HG03175 (cell line): ENCODE results near the gene C19orf18.
"Not testable (repeated sequence)": the region's sequence is repeated elsewhere in the genome, so short reads cannot be mapped to it uniquely, and the experiment has no call there.

Experiments used
- ATAC-seq: cut with Tn5 transposase; IDR thresholded peaks from one replicate; pipeline ENCODE4 v1.9.1; 2021; ENCODE audit warnings: mild to moderate bottlenecking, moderate library complexity; ENCODE audit not compliant: unreplicated experiment

Gene C19orf18

DNA sequence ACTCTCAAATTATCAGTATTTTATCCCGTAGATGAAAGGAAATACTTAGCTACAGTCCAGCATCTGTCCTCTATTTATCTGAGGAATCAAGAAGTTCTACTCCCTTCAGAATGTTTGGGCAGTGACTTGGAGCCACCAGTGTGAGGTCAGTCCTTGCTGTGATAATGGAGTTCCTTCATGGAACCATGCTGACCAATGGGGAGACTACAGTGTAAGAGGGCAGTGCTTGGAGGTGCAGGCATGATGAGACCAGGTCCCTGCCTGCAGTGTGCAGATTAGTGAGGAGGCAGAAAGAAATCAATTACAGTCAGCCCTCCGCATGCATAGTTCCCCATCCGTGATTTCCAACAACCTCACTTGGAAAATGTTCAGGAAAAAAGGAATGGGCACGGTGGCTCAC lies at the start of gene C19orf18:
Gene C19orf18 (minus strand): TSS at position 101 of the 400 bp plus-strand sequence. CDS start 102 bp downstream, outside the sequence.
- no peak for ATAC-seq

GRCh38 chr19:58022283-58022660 lies 47.9 kb upstream of the C19orf18 start:
- ATAC-seq, result no peak

DNA sequence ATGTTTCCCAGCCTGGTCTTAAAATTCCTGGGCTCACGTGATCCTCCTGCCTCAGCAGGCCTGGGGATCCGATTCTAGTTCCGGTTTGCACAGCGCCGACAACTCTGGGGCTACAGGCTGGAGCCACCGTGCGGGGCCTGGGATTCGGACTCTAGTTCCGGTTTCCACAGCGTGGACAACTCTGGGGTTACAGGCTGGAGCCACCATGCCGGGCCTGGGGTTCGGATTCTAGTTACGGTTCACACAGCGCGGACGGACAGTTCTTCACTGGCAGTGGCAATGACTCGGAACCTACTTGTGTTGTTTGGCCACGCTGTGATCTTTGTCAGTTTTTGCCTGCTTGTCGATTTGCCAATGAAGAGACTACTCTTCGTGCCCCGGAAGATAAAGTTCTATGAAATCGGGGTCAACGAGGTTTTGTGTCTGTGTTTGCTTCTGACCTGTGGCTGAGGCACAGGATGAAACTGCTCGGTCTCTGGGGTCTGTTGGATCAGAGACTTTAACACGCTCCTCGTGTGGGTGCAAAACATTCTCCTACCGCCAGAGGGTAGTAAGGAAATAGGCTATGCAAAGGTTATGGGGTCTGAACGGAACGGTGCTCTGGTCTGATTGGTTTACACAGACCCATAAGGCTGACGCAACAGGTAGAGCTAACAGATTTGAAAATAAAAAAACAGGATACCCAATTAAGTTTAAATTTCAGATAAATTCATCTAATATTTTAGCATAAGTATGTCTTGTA lies 47.4 kb upstream of the C19orf18 start:
- no peak for ATAC-seq

GRCh38 chr19:58020129-58020528 lies 45.8 kb upstream of the C19orf18 start:
- ATAC-seq, result no peak

DNA sequence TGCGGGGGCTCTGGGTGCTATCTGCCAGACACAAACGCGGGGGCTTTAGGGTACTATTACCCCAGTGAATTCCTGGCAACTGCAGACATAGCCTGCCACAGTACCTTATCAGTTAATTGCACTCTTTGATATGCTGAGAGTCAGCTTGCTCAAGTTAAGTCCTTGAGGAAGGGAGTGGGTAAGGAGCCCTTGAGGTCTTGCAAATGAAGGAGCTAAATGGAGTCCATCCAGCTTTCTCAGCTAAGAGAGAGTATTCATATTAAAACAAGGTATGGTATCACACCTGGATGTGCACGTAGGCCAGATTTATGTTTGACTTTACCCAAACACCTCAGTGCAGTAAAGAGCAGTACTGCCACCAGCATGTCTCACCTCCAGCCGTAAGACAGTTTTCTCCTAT lies 39.8 kb upstream of the C19orf18 start:
- ATAC-seq, result no peak

DNA sequence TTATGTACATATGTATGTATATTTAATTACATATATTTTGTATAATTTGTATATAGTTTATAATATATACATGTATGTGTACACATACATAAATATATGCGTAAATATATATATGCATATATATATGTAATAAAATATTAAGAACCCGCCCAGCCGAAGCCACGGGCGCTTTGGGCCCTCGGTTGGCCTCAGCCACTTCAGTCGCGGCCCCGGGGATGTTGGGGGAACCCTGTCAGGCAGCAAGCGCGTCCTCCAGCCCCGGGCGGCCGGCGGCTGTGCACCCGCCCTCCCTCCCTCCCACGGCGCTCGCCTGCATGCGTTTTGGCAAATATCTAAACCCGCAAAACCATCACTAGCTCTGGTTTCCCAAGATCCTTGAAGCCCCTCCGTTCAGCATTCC lies 36.2 kb upstream of the C19orf18 start:
- no peak for ATAC-seq

DNA sequence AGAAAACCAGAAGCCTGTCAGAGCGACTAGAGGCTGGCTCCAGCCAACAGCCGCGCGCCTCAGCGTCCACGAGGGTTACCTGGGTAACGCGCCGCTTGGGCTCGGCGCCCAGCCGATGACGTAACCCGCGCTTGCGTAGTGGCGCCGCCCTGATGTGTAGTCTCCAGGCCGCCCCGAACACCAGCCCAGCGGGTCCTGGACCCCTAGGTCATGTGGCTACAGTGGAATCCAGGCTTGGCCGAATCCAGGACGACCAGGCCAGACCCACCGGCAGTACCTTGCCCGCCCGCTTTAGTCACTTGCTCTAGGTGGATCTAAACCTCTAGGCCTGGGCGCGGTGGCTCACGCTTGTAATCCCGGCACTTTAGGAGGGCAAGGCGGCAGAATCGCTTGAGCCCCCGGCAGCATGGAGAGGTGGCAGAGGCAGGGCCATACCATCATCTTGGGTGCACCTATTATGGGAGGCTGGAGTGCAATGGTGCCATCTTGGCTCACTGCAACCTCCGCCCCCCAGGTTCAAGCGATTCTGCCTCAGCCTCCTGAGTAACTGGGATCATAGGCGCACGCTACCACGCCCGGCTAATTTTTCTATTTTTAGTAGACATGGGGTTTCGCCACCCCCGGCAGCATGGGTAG lies 35.5 kb upstream of the C19orf18 start:
- no peak for ATAC-seq

GRCh38 chr19:58009301-58009665 lies 34.9 kb upstream of the C19orf18 start:
- ATAC-seq, result no peak

- not testable (repeated sequence) for ATAC-seq
Measured at GRCh38 chr19:58008877-58009276, 34.5 kb upstream of the C19orf18 start.

GRCh38 chr19:58007285-58007684 lies 33.0 kb upstream of the C19orf18 start:
- ATAC-seq, result no peak

- ATAC-seq, result no peak
Measured at GRCh38 chr19:58003174-58003828, 29.0 kb upstream of the C19orf18 start.

GRCh38 chr19:58002384-58003173 lies 28.2 kb upstream of the C19orf18 start, which contains the start of gene ZNF606:
TSS of gene ZNF606 (minus strand) at chr19:58002820. CDS start at chr19:58001319, 1,501 bp downstream.
- ATAC-seq, result peak; percentile 95

DNA sequence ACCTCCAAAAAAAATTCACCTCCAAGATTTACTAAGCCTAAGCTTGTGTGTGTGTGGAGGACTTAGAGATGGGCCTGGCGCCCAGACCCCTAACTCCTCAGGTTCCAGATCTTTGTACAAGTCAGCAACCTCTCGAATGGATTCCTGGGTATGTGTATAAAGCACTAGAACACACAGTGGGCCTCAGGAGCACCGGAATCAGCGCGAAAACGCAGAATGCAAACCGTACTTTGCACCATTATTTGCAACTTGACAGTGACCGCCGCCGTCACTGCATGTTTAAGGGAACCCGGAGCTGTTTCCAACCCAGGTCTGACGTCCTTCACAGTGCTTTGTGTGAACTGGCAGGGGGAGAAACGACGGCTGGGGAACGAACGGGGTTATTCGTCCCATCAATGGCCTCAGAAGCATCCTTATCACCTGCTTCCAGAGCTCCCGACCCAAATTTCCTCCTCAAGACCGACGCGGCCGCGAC lies 27.6 kb upstream of the C19orf18 start:
- peak; percentile 5 for ATAC-seq

DNA sequence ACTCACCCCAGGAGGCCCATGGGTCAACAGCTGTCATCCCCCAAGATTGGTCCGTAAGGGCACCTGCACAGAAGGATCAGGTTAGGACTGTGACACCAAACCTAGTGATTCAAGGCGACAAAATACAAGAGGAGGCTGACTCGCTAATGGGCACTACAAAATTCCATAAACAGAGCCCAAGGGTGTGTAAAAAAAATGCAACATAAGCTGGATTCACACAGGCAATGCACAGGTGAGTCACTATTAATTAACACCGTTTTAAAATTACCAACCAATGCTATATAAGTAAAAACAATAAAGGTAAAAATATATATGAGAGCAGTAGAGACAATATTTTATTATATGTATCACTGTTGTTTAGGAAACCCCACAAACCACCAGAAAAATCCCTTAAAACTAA lies 26.3 kb upstream of the C19orf18 start:
- no peak for ATAC-seq

DNA sequence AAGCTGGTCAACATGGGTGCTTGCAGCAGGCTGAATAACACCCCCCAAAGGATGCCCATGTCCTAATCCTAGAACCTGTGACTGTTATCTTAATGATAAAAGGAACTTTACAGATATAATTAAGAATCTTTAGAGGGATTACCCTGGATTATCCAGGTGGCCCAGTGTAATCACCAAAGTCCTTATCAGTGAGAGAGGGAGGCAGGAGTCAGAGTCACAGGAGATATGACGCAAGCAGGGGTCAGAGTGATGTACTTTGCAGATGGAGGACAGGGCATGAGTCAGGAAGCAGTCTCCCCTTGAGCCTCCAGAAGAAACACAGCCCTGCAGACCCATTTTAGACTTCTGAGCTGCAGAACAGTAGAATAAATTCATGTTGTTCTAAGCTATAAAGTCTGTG lies 18.5 kb upstream of the C19orf18 start:
- no peak for ATAC-seq

- ATAC-seq, result no peak
Measured at GRCh38 chr19:57978586-57979289, 4.4 kb upstream of the C19orf18 start.

- no peak for ATAC-seq
Measured at GRCh38 chr19:57964761-57965160, 9.6 kb downstream of the C19orf18 start.

GRCh38 chr19:57961785-57962184 lies 12.5 kb downstream of the C19orf18 start:
- no peak for ATAC-seq

GRCh38 chr19:57954996-57955395 lies 19.3 kb downstream of the C19orf18 start:
- no peak for ATAC-seq

GRCh38 chr19:57949702-57950101 lies 24.6 kb downstream of the C19orf18 start:
- ATAC-seq, result no peak
